Kidney tubule cell (primary cell): ENCODE data around the gene JMJD1C.
"Not testable (repeated sequence)": the region's sequence is repeated elsewhere in the genome, so short reads cannot be mapped to it uniquely, and the experiment has no call there.

ENCODE experiments used
- DNase-seq: peaks from one replicate; pipeline ENCODE4 v3.0.0-alpha.2; 2018; ENCODE audit warnings: low spot score

Gene JMJD1C

GRCh38 chr10:63297941-63298340 lies 167.8 kb downstream of the JMJD1C start:
- DNase-seq = no peak

- DNase-seq = no peak
These were observed 171.0 kb downstream of the JMJD1C start for GRCh38 chr10:63294781-63295180.

- not testable (repeated sequence) for DNase-seq
These were observed 172.9 kb downstream of the JMJD1C start for GRCh38 chr10:63292847-63293246.

- DNase-seq = no peak
These were observed 177.6 kb downstream of the JMJD1C start for GRCh38 chr10:63288170-63288569.

- DNase-seq = peak; percentile 28
These were observed 179.0 kb downstream of the JMJD1C start for GRCh38 chr10:63286754-63287264.

GRCh38 chr10:63286340-63286739 lies 179.4 kb downstream of the JMJD1C start:
- peak; percentile 69 for DNase-seq

GRCh38 chr10:63283901-63284300 lies 181.9 kb downstream of the JMJD1C start:
- DNase-seq = not testable (repeated sequence)

GRCh38 chr10:63283093-63283492 lies 182.7 kb downstream of the JMJD1C start:
- no peak for DNase-seq

- DNase-seq = no peak
These were observed 183.8 kb downstream of the JMJD1C start for GRCh38 chr10:63281967-63282366.

GRCh38 chr10:63280386-63280785 lies 185.4 kb downstream of the JMJD1C start:
- DNase-seq = no peak

GRCh38 chr10:63275094-63275493 lies 190.7 kb downstream of the JMJD1C start:
- DNase-seq = no peak

- DNase-seq = peak; percentile 23
These were observed 192.2 kb downstream of the JMJD1C start for GRCh38 chr10:63273577-63273976.

GRCh38 chr10:63268798-63269503 lies 196.8 kb downstream of the JMJD1C start:
- DNase-seq = peak; percentile 98

- DNase-seq = peak; percentile 36
These were observed 197.5 kb downstream of the JMJD1C start for GRCh38 chr10:63268149-63268797.

- DNase-seq = peak; percentile 85
These were observed 198.2 kb downstream of the JMJD1C start for GRCh38 chr10:63267414-63268148.

- DNase-seq = peak; percentile 27
These were observed 199.1 kb downstream of the JMJD1C start for GRCh38 chr10:63266391-63267316.

- no peak for DNase-seq
These were observed 200.0 kb downstream of the JMJD1C start for GRCh38 chr10:63265683-63266235.

- peak; percentile 69 for DNase-seq
These were observed 200.6 kb downstream of the JMJD1C start for GRCh38 chr10:63265222-63265617.

- DNase-seq = no peak
These were observed 201.1 kb downstream of the JMJD1C start for GRCh38 chr10:63264617-63265221.

GRCh38 chr10:63262430-63263073 lies 203.2 kb downstream of the JMJD1C start:
- DNase-seq = no peak
